KMS-11 (cell line): ENCODE measurements around the gene ATF7.

ENCODE experiments used
- H2AFZ ChIP-seq: fragments of 200-600 bp; sonication (generic); 2 replicates; pipeline ENCODE4 v1.6.1; 2016; ENCODE audit warnings: antibody characterized with exemption, mixed run types, low read depth
- H3K27ac ChIP-seq: fragments of 200-600 bp; sonication (generic); 2 replicates; pipeline ENCODE4 v1.6.1; 2016; ENCODE audit warnings: mild to moderate bottlenecking, mixed run types
- H3K27me3 ChIP-seq: fragments of 200-600 bp; sonication (generic); 2 replicates; pipeline ENCODE4 v1.6.1; 2017; ENCODE audit warnings: mild to moderate bottlenecking, low read depth, mixed run types, moderate library complexity; ENCODE audit not compliant: insufficient read depth
- H3K36me3 ChIP-seq: fragments of 200-600 bp; sonication (generic); 2 replicates; pipeline ENCODE4 v1.6.1; 2017; ENCODE audit warnings: mild to moderate bottlenecking, mixed run types; ENCODE audit not compliant: insufficient read depth
- H3K4me1 ChIP-seq: fragments of 200-600 bp; sonication (generic); 2 replicates; pipeline ENCODE4 v1.6.1; 2016; ENCODE audit warnings: mild to moderate bottlenecking, low read depth, mixed run types; ENCODE audit not compliant: poor library complexity, severe bottlenecking
- H3K4me2 ChIP-seq: fragments of 200-600 bp; sonication (generic); 2 replicates; pipeline ENCODE4 v1.7.0; 2016; ENCODE audit warnings: mild to moderate bottlenecking, mixed run types
- H3K4me3 ChIP-seq: fragments of 200-600 bp; sonication (generic); IDR thresholded peaks from 2 replicates; pipeline ENCODE4 v1.6.1; 2017; ENCODE audit warnings: low read depth, low read length, mixed read lengths; ENCODE audit not compliant: insufficient read depth
- H3K79me2 ChIP-seq: fragments of 200-600 bp; sonication (generic); 2 replicates; pipeline ENCODE4 v1.6.1; 2016; ENCODE audit warnings: low read depth, mixed run types; ENCODE audit not compliant: insufficient read depth
- H3K9ac ChIP-seq: fragments of 200-600 bp; sonication (generic); 2 replicates; pipeline ENCODE4 v1.6.1; 2016; ENCODE audit warnings: mild to moderate bottlenecking, mixed run types
- H4K20me1 ChIP-seq: fragments of 200-600 bp; sonication (generic); 2 replicates; pipeline ENCODE4 v1.6.1; 2016; ENCODE audit warnings: mild to moderate bottlenecking, mixed run types; ENCODE audit not compliant: insufficient read depth
- CTCF ChIP-seq: fragments of 200-600 bp; sonication (generic); conservative IDR thresholded peaks from 2 replicates; pipeline ENCODE4 v1.6.1; 2017; ENCODE audit warnings: low read depth, mild to moderate bottlenecking, antibody characterized with exemption, low read length, moderate library complexity, mixed read lengths

Gene ATF7

GRCh38 chr12:53464685-53465418, 161.3 kb downstream of the ATF7 start:
- no peaks in the 10 kb centered on the region for H3K27me3 ChIP-seq
- no peak for TF ChIP-seq CTCF
- peaks cover 97% of the 10 kb centered on the region for H3K79me2 ChIP-seq
- H3K4me2 ChIP-seq: peak overlapping the region; percentile 77
- H3K4me1 ChIP-seq: peaks cover 100% of the 10 kb centered on the region
- H3K9ac ChIP-seq: no peak overlapping the region; the same call in 1 of the 2 replicates
- no peak overlapping the region for H2AFZ ChIP-seq
- H3K36me3 ChIP-seq: peaks cover 91% of the 10 kb centered on the region
- peaks cover 52% of the 10 kb centered on the region for H4K20me1 ChIP-seq
- no peak overlapping the region for H3K4me3 ChIP-seq
- H3K27ac ChIP-seq: peak overlapping the region; percentile 59

- no peak for TF ChIP-seq CTCF
- Histone ChIP-seq H3K27ac (peak overlapping the region; percentile 59; the same call in 1 of the 2 replicates), H2AFZ (no peak overlapping the region), H3K79me2 (peaks cover 98% of the 10 kb centered on the region), H3K4me2 (peak overlapping the region; percentile 93), H3K27me3 (no peaks in the 10 kb centered on the region), H3K36me3 (peaks cover 96% of the 10 kb centered on the region), H3K4me3 (no peak overlapping the region), H4K20me1 (peaks cover 55% of the 10 kb centered on the region), H3K9ac (peak overlapping the region; percentile 9; the same call in 1 of the 2 replicates), H3K4me1 (peaks cover 100% of the 10 kb centered on the region)
These were observed 162.2 kb downstream of the ATF7 start for GRCh38 chr12:53463802-53464560.

GRCh38 chr12:53462935-53463334, 163.2 kb downstream of the ATF7 start:
- peaks cover 61% of the 10 kb centered on the region for H4K20me1 ChIP-seq

DNA sequence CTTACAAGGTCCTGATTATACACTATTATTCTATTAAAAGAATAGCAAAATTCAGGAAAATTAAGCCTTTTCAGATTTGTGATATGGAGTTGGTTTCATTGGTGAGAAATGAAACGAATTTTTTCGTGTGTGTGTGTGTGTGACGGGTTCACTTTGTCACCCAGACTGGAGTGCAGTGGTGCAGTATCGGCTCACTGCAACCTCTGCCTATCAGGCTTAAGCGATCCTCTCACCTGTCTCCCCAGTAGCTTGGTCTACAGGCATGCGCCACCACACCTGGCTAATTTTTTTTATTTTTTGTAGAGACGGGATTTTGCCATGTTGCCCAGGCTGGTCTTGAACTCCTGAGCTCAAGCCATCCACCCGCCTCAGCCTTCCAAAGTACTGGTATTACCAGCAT, 164.6 kb downstream of the ATF7 start:
- TF ChIP-seq CTCF: no peak
- no peak overlapping the region; the same call in 1 of the 2 replicates for H3K9ac ChIP-seq
- peak overlapping the region; percentile 93 for H3K4me2 ChIP-seq
- peaks cover 99% of the 10 kb centered on the region for H3K79me2 ChIP-seq
- H2AFZ ChIP-seq: no peak overlapping the region
- H4K20me1 ChIP-seq: peaks cover 73% of the 10 kb centered on the region
- H3K36me3 ChIP-seq: peaks cover 96% of the 10 kb centered on the region
- H3K4me1 ChIP-seq: peaks cover 100% of the 10 kb centered on the region
- H3K4me3 ChIP-seq: no peak overlapping the region
- no peaks in the 10 kb centered on the region for H3K27me3 ChIP-seq
- peak overlapping the region; percentile 37 for H3K27ac ChIP-seq

More at GRCh38 chr12:53462935-53463334, 163.2 kb downstream of the ATF7 start:
- H3K4me1 ChIP-seq: peaks cover 100% of the 10 kb centered on the region
- peaks cover 96% of the 10 kb centered on the region for H3K36me3 ChIP-seq
- H3K9ac ChIP-seq: peak overlapping the region; percentile 9; the same call in 1 of the 2 replicates
- no peak overlapping the region for H3K4me3 ChIP-seq
- no peak overlapping the region for H2AFZ ChIP-seq
- H3K4me2 ChIP-seq: peak overlapping the region; percentile 93
- H3K27ac ChIP-seq: peak overlapping the region; percentile 37
- no peak for TF ChIP-seq CTCF
- no peaks in the 10 kb centered on the region for H3K27me3 ChIP-seq
- H3K79me2 ChIP-seq: peaks cover 98% of the 10 kb centered on the region
